Activated CD4-positive, alpha-beta T cell treated with anti-CD3 and anti-CD28 coated beads for 36 hours (primary cell): ENCODE data around the gene P2RX3. TPM values are rescaled to one million over a fixed set of nuclear protein-coding genes. Genes with fewer than 3 reads are reported as not detected.

Experiments
- ATAC-seq: fragments of 200-7000 bp; cut with Tn5 transposase; one replicate; pipeline ENCODE4 v1.10.0; 2021; ENCODE audit warnings: mild to moderate bottlenecking, moderate library complexity
- CTCF ChIA-PET: fragments of 350-600 bp; sonication (Branson Sonifier 250); formaldehyde crosslinking; loops from one replicate; lab custom pipeline; 2021; ENCODE audit warnings: antibody characterized with exemption; lab: Charles Lee
- POLR2A ChIA-PET: fragments of 350-600 bp; sonication (Branson Sonifier 250); formaldehyde crosslinking; loops from one replicate; lab custom pipeline; 2021; ENCODE audit warnings: antibody characterized with exemption, inconsistent platforms; lab: Charles Lee
- DNase-seq: peaks from one replicate; pipeline ENCODE4 v3.0.0-alpha.2; 2020
- H3K27ac Mint-ChIP-seq: one replicate; pipeline ENCODE4 v1.8.0; 2021; ENCODE audit warnings: mixed read lengths
- H3K27me3 Mint-ChIP-seq: one replicate; pipeline ENCODE4 v1.8.0; 2021; ENCODE audit warnings: mixed read lengths
- H3K36me3 Mint-ChIP-seq: one replicate; pipeline ENCODE4 v1.8.0; 2021; ENCODE audit warnings: low read depth, mixed read lengths
- H3K4me1 Mint-ChIP-seq: one replicate; pipeline ENCODE4 v1.8.0; 2021; ENCODE audit warnings: mixed read lengths
- H3K4me3 Mint-ChIP-seq: one replicate; pipeline ENCODE4 v1.8.0; 2021; ENCODE audit warnings: mild to moderate bottlenecking, moderate library complexity, mixed read lengths
- H3K9me3 Mint-ChIP-seq: one replicate; pipeline ENCODE4 v1.8.0; 2021; ENCODE audit warnings: low read depth, mixed read lengths
- intact Hi-C, 2 experiments: fragments of 100-400 bp; cut with DNase I in 1 of 2; cut with micrococcal nuclease in 1 of 2; formaldehyde crosslinking; loops; one replicate each; pipeline versions ENCODE4 v1.14.2 to v1.15.1; 2022 to 2024; cut with DNase I, micrococcal nuclease
- total RNA-seq, 2 experiments: library from RNA; stranded (reverse); gene quantifications; one replicate each; pipeline ENCODE4 v1.2.3, GENCODE V29; 2021

Gene P2RX3
- total RNA-seq, 2 experiments from 2014 or later: not detected

DNA sequence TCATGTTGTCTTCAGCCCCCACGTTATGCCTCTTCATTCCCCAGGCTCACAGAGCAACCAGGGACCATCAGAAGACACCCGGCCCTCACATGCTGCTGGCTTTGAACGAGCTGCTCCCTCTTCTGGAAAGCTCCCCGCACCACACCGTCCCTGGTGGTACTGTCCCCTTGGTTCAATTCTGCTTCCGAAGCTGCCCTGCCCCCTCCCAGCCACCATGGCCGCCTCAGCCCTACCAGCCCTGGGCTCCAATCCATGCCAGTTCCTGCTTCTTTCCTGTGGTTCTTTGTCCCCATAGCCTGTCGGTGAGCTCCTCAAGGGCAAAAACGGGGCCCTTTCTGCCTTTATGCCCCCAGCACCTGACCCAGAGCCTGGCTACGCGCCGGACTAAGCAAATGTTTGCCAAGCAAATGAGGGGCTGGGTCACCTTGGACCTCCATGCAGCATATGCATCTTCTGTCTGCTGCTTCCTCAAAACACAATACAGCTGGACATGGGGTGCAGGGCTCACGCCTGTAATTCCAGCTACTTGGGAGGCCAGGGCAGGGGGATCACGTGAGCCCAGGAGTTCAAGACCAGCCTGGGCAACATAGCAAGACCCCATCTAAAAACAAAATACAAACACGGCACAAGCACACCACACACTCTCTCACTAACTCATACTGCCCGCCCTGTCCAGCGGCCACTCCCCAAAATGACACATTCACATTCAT, 34.7 kb upstream of the P2RX3 start:
- Mint-ChIP-seq H3K9me3 (no peaks in the 10 kb centered on the region), H3K36me3 (peaks cover 45% of the 10 kb centered on the region), H3K27me3 (no peaks in the 10 kb centered on the region), H3K27ac (no peak overlapping the region), H3K4me1 (no peaks in the 10 kb centered on the region), H3K4me3 (no peak overlapping the region)
- POLR2A ChIA-PET: no interaction called here
- DNase-seq (no peak), ATAC-seq (no peak)
- CTCF ChIA-PET: no interaction called here
- intact Hi-C loops: no loop called here

DNA sequence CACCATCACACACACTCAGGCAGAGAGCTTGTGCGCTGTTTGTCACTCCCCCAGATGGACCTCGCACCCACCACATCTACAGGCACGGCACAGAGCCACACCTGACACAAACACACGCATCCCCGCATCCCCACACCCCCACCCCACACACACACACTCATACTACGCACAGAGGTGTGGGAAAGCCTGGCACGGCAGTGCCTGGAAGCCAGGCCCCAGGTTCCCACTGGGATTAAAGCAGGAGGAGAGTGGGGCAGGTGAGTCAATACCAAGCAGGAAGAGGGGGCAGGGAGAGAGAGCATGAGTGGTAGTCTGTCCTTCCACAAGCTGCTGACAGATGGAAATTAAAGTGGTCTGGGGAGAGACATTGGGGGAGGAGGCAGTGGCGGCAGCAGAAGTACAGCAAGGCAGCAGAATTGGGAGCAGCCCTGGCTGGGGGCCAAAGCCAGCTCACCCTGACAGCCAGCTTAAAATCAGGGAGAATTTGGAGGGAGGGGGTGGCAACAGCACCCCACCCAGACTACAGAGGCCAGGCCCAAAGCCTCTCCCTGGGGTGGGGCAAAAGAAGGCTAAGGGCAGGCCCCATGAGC, 34.1 kb upstream of the P2RX3 start:
- POLR2A ChIA-PET: no interaction called here

DNA sequence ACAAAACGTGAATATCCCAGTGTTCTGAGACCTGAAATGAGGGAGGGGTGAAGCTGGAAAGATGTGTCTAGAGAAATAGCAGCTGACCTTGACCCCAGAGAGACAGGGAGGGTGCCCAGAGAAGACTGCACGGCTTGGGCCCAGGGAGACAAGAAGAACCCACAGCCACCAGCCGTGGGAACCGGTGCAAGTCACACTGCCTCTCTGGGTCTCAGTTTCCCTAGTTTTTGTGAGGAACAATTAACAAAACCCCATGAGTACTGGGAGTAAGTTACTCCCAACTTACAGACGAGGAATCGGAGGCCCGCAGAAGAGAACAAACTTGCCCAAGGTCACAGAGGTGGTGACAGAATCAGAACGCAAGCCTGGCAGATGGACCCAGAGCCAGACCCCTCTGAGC, 32.6 kb upstream of the P2RX3 start:
- ChIA-PET POLR2A (no interaction called here), CTCF (no interaction called here)
- no peak overlapping the region for H3K27ac Mint-ChIP-seq
- intact Hi-C loops: no loop called here
- ATAC-seq (no peak), DNase-seq (no peak)
- no peaks in the 10 kb centered on the region for H3K27me3 Mint-ChIP-seq
- no peak overlapping the region for H3K4me3 Mint-ChIP-seq
- H3K4me1 Mint-ChIP-seq: no peaks in the 10 kb centered on the region
- peaks cover 40% of the 10 kb centered on the region for H3K36me3 Mint-ChIP-seq
- no peaks in the 10 kb centered on the region for H3K9me3 Mint-ChIP-seq

More for the DNA sequence above, 34.1 kb upstream of the P2RX3 start:
- Mint-ChIP-seq H3K27ac (no peak overlapping the region), H3K36me3 (peaks cover 43% of the 10 kb centered on the region), H3K4me1 (no peaks in the 10 kb centered on the region), H3K27me3 (no peaks in the 10 kb centered on the region), H3K4me3 (no peak overlapping the region), H3K9me3 (no peaks in the 10 kb centered on the region)
- CTCF ChIA-PET: no interaction called here
- DNase-seq: no peak
- intact Hi-C loops: no loop called here
- no peak for ATAC-seq

DNA sequence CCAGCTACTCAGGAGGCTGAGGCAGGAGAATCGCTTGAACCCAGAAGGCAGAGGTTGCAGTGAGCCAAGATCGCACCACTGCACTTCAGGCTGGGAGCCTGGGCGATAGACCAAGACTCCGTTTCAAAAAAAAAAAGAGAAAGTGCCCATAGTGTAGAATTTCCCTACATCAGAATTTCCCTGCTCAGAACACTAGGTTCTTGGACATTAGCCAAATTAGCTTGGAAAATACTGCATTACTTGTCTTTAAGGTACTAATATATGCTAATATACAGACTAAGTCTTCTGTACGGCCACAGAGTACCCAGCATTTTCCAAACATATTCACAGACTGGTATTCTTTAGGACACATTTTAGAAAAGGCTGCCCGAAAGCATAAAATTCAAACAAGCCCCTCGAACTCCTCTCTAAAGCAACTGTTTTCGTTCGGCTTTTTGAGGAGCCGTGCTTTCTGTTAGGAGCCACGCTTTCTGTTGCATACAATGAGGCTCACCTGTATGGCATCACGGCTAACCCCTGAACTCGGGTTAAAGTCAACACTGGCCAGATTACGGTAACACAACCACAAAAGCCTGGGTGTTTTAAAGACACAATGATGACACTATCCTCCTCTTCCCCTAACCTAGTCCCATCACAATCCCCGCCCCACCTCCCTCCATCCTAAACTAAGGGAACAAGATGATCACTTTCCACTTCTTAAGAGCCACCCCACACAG, 31.8 kb upstream of the P2RX3 start:
- no peaks in the 10 kb centered on the region for H3K9me3 Mint-ChIP-seq
- CTCF ChIA-PET: no interaction called here

DNA sequence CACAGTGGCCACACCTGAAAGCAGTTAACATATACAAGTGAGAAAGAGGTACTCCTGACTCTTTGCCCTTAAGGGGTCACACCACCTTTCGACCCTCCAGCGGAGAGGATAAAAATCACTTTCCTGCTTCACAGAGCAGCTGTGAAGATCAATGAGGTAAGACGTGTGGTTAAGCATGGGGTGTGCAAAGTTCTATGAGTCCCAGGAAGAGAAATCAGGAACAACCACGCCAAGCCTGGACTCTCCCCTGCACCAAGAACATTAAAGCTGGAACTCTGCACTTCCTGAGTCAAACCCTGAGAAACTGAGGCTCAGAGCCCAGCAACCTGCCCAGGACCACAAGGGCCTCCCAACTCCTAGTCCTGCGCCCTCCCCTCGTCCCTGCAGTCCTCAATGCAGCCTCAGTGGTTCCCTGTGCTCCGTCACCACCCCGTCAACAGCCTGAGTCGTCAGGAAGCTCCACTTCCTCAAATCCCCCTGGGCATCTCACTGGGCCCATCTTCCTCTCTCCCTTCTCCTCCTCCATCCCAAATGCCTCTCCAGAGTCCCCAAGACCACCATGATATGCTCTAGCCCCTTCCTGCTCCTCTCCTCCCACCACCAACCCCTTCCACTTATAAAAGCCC, 31.1 kb upstream of the P2RX3 start:
- ChIA-PET POLR2A (no interaction called here), CTCF (no interaction called here)
- intact Hi-C loops: no loop called here
- H3K27me3 Mint-ChIP-seq: no peaks in the 10 kb centered on the region
- no peaks in the 10 kb centered on the region for H3K9me3 Mint-ChIP-seq
- peaks cover 5% of the 10 kb centered on the region for H3K4me1 Mint-ChIP-seq
- peaks cover 24% of the 10 kb centered on the region for H3K36me3 Mint-ChIP-seq
- DNase-seq (no peak), ATAC-seq (no peak)
- H3K4me3 Mint-ChIP-seq: no peak overlapping the region
- no peak overlapping the region for H3K27ac Mint-ChIP-seq

More for the DNA sequence above, 31.8 kb upstream of the P2RX3 start:
- no peak for DNase-seq
- peaks cover 32% of the 10 kb centered on the region for H3K36me3 Mint-ChIP-seq
- no peak overlapping the region for H3K4me3 Mint-ChIP-seq
- peaks cover 5% of the 10 kb centered on the region for H3K4me1 Mint-ChIP-seq
- ATAC-seq: no peak
- POLR2A ChIA-PET: no interaction called here
- no peak overlapping the region for H3K27ac Mint-ChIP-seq
- H3K27me3 Mint-ChIP-seq: no peaks in the 10 kb centered on the region
- intact Hi-C loops: no loop called here

DNA sequence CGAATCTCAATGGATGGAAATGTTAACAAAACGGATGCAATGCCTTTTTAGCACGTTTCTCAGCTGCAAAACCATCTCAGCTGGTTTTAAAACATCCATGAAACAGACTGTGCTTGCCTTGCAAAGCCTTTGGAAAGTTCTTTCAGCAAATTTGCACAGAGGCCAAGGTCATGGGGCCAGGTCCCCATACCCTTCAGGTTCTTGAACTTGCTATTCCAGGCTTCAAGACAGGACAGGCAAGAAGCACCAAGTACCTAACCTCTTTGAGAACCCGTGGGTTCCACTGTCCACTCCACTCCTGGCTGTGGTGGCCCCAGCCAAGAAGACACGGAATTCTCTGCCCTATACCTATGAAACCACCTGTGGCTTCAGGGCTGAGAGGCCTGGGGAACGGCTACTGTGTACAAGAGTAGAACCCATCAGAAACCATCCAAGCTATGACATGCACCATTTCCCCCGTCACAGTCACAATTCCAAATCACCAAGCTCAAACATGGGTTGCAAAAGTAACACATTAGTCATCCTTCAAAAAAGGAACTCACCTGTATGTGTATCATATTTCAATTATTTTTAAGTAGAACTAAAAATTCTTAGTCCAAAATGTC, 30.4 kb upstream of the P2RX3 start:
- Mint-ChIP-seq H3K9me3 (no peaks in the 10 kb centered on the region), H3K27ac (no peak overlapping the region), H3K4me1 (peaks cover 7% of the 10 kb centered on the region), H3K36me3 (peaks cover 24% of the 10 kb centered on the region), H3K27me3 (no peaks in the 10 kb centered on the region), H3K4me3 (no peak overlapping the region)
- CTCF ChIA-PET: no interaction called here
- ATAC-seq (no peak), DNase-seq (no peak)
- intact Hi-C loops: no loop called here
- POLR2A ChIA-PET: no interaction called here

DNA sequence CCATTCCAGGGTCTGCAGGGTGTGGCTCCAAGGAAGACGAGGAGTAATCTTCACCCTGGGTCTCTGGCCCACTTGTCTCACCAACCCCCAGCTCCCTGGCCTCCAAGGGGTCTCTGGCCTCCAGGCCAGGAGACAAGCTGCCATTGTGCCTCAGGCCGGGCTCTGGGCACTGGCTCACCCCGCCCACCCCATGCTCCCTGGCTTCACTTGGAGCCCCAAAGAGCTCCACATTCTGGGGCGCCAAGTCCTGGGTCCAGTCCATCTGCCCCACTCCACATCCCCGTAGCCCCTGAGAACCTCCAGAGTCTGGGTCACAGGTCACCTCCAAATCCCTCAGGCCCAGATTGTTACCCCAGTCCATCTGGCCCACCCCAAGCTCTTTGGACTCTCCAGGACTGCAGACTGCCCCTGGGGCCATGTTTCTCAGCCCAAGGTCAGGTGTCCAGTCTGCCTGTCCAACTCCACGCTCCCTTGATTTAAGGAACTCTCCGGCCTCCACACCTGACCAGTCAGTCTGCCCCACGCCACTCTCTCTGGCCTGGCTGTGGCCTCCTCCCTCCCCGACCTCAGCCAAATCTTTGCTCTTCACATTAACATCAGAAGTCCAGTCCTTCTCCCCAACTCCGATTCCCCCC, 29.6 kb upstream of the P2RX3 start:
- DNase-seq: no peak
- no peak overlapping the region for H3K4me3 Mint-ChIP-seq
- no peaks in the 10 kb centered on the region for H3K9me3 Mint-ChIP-seq
- no peaks in the 10 kb centered on the region for H3K27me3 Mint-ChIP-seq
- H3K4me1 Mint-ChIP-seq: peaks cover 7% of the 10 kb centered on the region
- no peak for ATAC-seq
- intact Hi-C loops: no loop called here
- peaks cover 17% of the 10 kb centered on the region for H3K36me3 Mint-ChIP-seq
- no peak overlapping the region for H3K27ac Mint-ChIP-seq
- CTCF ChIA-PET: no interaction called here
- POLR2A ChIA-PET: no interaction called here

DNA sequence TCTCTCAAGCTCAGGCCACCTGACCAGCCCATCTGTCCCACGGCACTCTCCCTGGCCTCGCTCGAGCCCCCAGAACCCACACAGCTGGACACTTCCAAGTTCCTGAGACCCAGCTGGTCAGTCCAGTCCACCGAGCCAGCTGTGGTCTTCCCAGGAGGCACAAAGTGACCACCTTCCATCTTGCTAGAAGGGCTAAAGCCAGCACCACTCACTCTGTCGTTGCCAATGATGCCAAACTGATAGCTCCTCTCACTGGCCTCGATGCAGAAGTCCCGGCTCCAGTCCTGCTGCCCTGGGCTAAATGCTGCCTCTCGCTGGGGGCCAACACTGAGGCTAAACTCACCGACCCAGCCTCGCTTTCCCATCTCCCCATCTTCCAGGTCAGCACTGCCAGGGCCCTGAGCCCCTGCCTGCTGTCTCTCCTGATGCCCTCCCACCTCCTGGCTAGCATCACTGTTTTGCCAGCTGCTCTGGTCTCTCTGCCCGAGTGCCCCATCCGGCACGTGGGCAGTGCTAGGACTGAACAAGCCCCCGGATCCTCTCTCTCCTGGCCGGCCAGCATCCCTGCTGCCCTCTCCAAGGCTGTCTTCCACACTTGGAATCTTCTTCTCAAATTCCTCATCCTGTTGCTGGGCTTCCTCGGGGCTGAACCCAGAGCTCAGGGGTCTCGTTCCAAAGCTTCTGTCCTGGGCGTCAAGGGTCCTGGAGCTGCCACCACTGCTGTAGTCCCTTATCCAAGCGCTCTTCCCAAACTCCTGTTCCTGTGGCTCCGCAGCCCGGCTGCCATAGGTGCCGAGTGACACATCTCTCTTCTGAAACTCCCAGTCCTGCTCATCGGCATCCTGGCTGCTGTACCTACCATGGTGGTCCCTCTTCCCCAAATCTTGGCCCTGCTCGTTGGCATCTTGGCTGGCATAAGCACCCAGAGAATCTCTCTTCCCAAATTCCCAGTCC, 28.8 kb upstream of the P2RX3 start:
- ChIA-PET CTCF (no interaction called here), POLR2A (no interaction called here)
- Mint-ChIP-seq H3K4me3 (no peak overlapping the region), H3K4me1 (peaks cover 7% of the 10 kb centered on the region), H3K36me3 (peaks cover 17% of the 10 kb centered on the region), H3K27me3 (no peaks in the 10 kb centered on the region), H3K27ac (peak overlapping the region; percentile 1), H3K9me3 (no peaks in the 10 kb centered on the region)
- intact Hi-C loops: no loop called here
- no peak for ATAC-seq
- DNase-seq: no peak

DNA sequence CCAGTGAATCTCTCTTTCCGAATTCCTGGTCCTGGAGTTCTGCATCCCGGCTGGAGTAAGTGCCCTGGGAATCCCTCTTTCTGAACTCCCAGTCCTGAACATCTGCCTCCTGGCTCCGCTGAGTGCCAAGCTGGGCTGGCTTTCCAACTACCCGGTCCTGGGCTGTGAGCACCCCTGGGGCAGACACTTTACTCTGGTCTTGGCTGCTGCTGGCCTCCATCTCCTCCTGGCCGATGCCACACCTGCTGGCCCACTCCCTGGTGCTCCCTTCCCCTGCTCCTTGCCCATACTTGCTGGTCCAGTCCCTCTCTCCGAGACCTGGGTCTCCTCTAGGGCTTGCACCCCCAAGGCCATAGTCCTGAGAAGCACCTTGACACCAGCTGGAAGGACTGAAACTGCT, 28.1 kb upstream of the P2RX3 start:
- no peaks in the 10 kb centered on the region for H3K9me3 Mint-ChIP-seq
- ATAC-seq (no peak), DNase-seq (no peak)
- H3K4me3 Mint-ChIP-seq: no peak overlapping the region
- POLR2A ChIA-PET: no interaction called here
- CTCF ChIA-PET: no interaction called here
- no peak overlapping the region for H3K27ac Mint-ChIP-seq
- H3K36me3 Mint-ChIP-seq: peaks cover 17% of the 10 kb centered on the region
- H3K27me3 Mint-ChIP-seq: no peaks in the 10 kb centered on the region
- intact Hi-C loops: no loop called here
- peaks cover 7% of the 10 kb centered on the region for H3K4me1 Mint-ChIP-seq

DNA sequence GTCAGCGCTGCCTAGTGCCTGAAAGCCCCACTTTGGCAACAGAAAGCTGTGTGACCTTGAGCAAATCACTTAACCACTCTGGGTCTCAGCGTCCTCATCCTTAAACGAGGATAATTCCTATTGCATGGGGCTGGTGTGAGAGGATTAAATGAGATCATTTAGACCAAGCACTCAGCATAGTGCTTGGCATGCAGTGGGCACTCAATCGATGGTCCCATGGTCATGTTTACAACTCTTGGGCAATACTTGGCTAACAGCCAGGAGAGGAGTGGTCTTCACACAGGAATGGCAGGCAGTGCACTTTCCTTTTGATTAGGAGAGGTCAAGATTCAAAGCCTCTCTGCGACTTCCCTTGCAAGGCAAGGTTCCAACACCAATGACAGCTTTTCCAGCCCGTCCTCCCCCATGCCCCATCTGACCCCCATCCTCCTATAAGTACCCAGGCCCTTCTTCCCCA, 27.5 kb upstream of the P2RX3 start:
- Mint-ChIP-seq H3K27ac (no peak overlapping the region), H3K36me3 (peaks cover 17% of the 10 kb centered on the region), H3K27me3 (no peaks in the 10 kb centered on the region), H3K4me3 (peak overlapping the region; percentile 4), H3K9me3 (no peaks in the 10 kb centered on the region), H3K4me1 (peaks cover 7% of the 10 kb centered on the region)
- ATAC-seq: no peak
- ChIA-PET CTCF (interaction anchor here (0.7 kb wide), 1 partner anchor 450 kb away, joined by 3 read pairs; no protein-coding TSS in a partner anchor), POLR2A (no interaction called here)
- intact Hi-C loops: loop anchor here in 1 of 2 experiments (1.0 kb wide), 2 partner anchors 15 to 25 kb away; partner anchors contain the start of gene SSRP1
- no peak for DNase-seq
